ENCODE data around the gene NDUFB6.

Gene NDUFB6

GRCh38 chr9:32580631-32581300 is 7.8 kb upstream of the NDUFB6 start:
- DNase-seq = no peak
- no peak overlapping the region for H3K27ac Mint-ChIP-seq
- H3K4me1 Mint-ChIP-seq (ENCODE audit: low read depth) = no peaks in the 10 kb centered on the region

GRCh38 chr9:32579706-32580331 is 6.9 kb upstream of the NDUFB6 start:
- Mint-ChIP-seq H3K4me1 (ENCODE audit: low read depth) (no peaks in the 10 kb centered on the region), H3K36me3 (ENCODE audit: low read depth) (no peaks in the 10 kb centered on the region), H3K4me3 (no peak overlapping the region), H3K27me3 (peaks cover 28% of the 10 kb centered on the region), H3K27ac (no peak overlapping the region), H3K9me3 (no peaks in the 10 kb centered on the region)
- DNase-seq = peak; percentile 84

More at GRCh38 chr9:32580631-32581300, 7.8 kb upstream of the NDUFB6 start:
- Mint-ChIP-seq H3K36me3 (ENCODE audit: low read depth) (no peaks in the 10 kb centered on the region), H3K4me3 (no peak overlapping the region), H3K9me3 (no peaks in the 10 kb centered on the region), H3K27me3 (peaks cover 32% of the 10 kb centered on the region)

GRCh38 chr9:32578976-32579375 is 6.0 kb upstream of the NDUFB6 start:
- DNase-seq = no peak
- peaks cover 2% of the 10 kb centered on the region for H3K4me1 Mint-ChIP-seq (ENCODE audit: low read depth)
- H3K27me3 Mint-ChIP-seq = peaks cover 25% of the 10 kb centered on the region
- no peaks in the 10 kb centered on the region for H3K36me3 Mint-ChIP-seq (ENCODE audit: low read depth)
- no peaks in the 10 kb centered on the region for H3K9me3 Mint-ChIP-seq
- no peak overlapping the region for H3K27ac Mint-ChIP-seq
- H3K4me3 Mint-ChIP-seq = no peak overlapping the region

- peaks cover 11% of the 10 kb centered on the region for H3K4me1 Mint-ChIP-seq (ENCODE audit: low read depth)
- H3K27ac Mint-ChIP-seq = no peak overlapping the region
- H3K27me3 Mint-ChIP-seq = peaks cover 25% of the 10 kb centered on the region
- H3K4me3 Mint-ChIP-seq = no peak overlapping the region
- DNase-seq = no peak
- peaks cover 6% of the 10 kb centered on the region for H3K36me3 Mint-ChIP-seq (ENCODE audit: low read depth)
- H3K9me3 Mint-ChIP-seq = no peaks in the 10 kb centered on the region
Measured at GRCh38 chr9:32577316-32577715, 4.4 kb upstream of the NDUFB6 start.

- H3K4me3 Mint-ChIP-seq = no peak overlapping the region
- H3K27me3 Mint-ChIP-seq = peaks cover 16% of the 10 kb centered on the region
- DNase-seq = no peak
- no peaks in the 10 kb centered on the region for H3K9me3 Mint-ChIP-seq
- peaks cover 30% of the 10 kb centered on the region for H3K4me1 Mint-ChIP-seq (ENCODE audit: low read depth)
- peaks cover 21% of the 10 kb centered on the region for H3K36me3 Mint-ChIP-seq (ENCODE audit: low read depth)
- no peak overlapping the region for H3K27ac Mint-ChIP-seq
Measured at GRCh38 chr9:32574858-32575257, 1.9 kb upstream of the NDUFB6 start.

GRCh38 chr9:32573821-32574220 is 862 bp upstream of the NDUFB6 start:
- H3K27me3 Mint-ChIP-seq = peaks cover 8% of the 10 kb centered on the region
- H3K4me3 Mint-ChIP-seq = peak overlapping the region; percentile 99
- peak overlapping the region; percentile 99 for H3K27ac Mint-ChIP-seq
- peaks cover 31% of the 10 kb centered on the region for H3K4me1 Mint-ChIP-seq (ENCODE audit: low read depth)
- H3K36me3 Mint-ChIP-seq (ENCODE audit: low read depth) = peaks cover 28% of the 10 kb centered on the region
- DNase-seq = no peak
- H3K9me3 Mint-ChIP-seq = no peaks in the 10 kb centered on the region

GRCh38 chr9:32571969-32572899 is 725 bp downstream of the NDUFB6 start:
- Mint-ChIP-seq H3K27me3 (no peaks in the 10 kb centered on the region), H3K27ac (peak overlapping the region; percentile 99), H3K4me3 (peak overlapping the region; percentile 99), H3K36me3 (ENCODE audit: low read depth) (peaks cover 41% of the 10 kb centered on the region), H3K4me1 (ENCODE audit: low read depth) (peaks cover 31% of the 10 kb centered on the region), H3K9me3 (no peaks in the 10 kb centered on the region)
- peak; percentile 67 for DNase-seq

- Mint-ChIP-seq H3K4me1 (ENCODE audit: low read depth) (peaks cover 39% of the 10 kb centered on the region), H3K27me3 (no peaks in the 10 kb centered on the region), H3K36me3 (ENCODE audit: low read depth) (peaks cover 61% of the 10 kb centered on the region), H3K27ac (peak overlapping the region; percentile 32), H3K4me3 (no peak overlapping the region), H3K9me3 (no peaks in the 10 kb centered on the region)
- DNase-seq = no peak
Measured at GRCh38 chr9:32570262-32570661, 2.7 kb downstream of the NDUFB6 start.

GRCh38 chr9:32566770-32567169 is 6.2 kb downstream of the NDUFB6 start:
- Mint-ChIP-seq H3K27ac (no peak overlapping the region), H3K4me3 (no peak overlapping the region), H3K4me1 (ENCODE audit: low read depth) (peaks cover 27% of the 10 kb centered on the region), H3K27me3 (no peaks in the 10 kb centered on the region), H3K36me3 (ENCODE audit: low read depth) (peaks cover 67% of the 10 kb centered on the region), H3K9me3 (no peaks in the 10 kb centered on the region)
- no peak for DNase-seq

- Mint-ChIP-seq H3K27ac (no peak overlapping the region), H3K27me3 (no peaks in the 10 kb centered on the region), H3K4me3 (no peak overlapping the region), H3K36me3 (ENCODE audit: low read depth) (peaks cover 69% of the 10 kb centered on the region), H3K9me3 (no peaks in the 10 kb centered on the region), H3K4me1 (ENCODE audit: low read depth) (peaks cover 26% of the 10 kb centered on the region)
- DNase-seq = no peak
Measured at GRCh38 chr9:32565967-32566366, 7.0 kb downstream of the NDUFB6 start.

GRCh38 chr9:32558408-32558934 is 14.5 kb downstream of the NDUFB6 start:
- Mint-ChIP-seq H3K4me3 (no peak overlapping the region), H3K27me3 (no peaks in the 10 kb centered on the region), H3K36me3 (ENCODE audit: low read depth) (peaks cover 43% of the 10 kb centered on the region), H3K4me1 (ENCODE audit: low read depth) (peaks cover 43% of the 10 kb centered on the region), H3K27ac (peak overlapping the region; percentile 73), H3K9me3 (no peaks in the 10 kb centered on the region)
- no peak for DNase-seq

GRCh38 chr9:32554591-32554990 is 18.4 kb downstream of the NDUFB6 start:
- H3K27me3 Mint-ChIP-seq = no peaks in the 10 kb centered on the region
- DNase-seq = no peak
- peaks cover 44% of the 10 kb centered on the region for H3K4me1 Mint-ChIP-seq (ENCODE audit: low read depth)
- peaks cover 70% of the 10 kb centered on the region for H3K36me3 Mint-ChIP-seq (ENCODE audit: low read depth)
- no peak overlapping the region for H3K4me3 Mint-ChIP-seq
- peak overlapping the region; percentile 72 for H3K27ac Mint-ChIP-seq
- H3K9me3 Mint-ChIP-seq = no peaks in the 10 kb centered on the region

- H3K4me3 Mint-ChIP-seq = peak overlapping the region; percentile 26
- H3K9me3 Mint-ChIP-seq = no peaks in the 10 kb centered on the region
- peaks cover 44% of the 10 kb centered on the region for H3K4me1 Mint-ChIP-seq (ENCODE audit: low read depth)
- peaks cover 70% of the 10 kb centered on the region for H3K36me3 Mint-ChIP-seq (ENCODE audit: low read depth)
- peak overlapping the region; percentile 72 for H3K27ac Mint-ChIP-seq
- H3K27me3 Mint-ChIP-seq = no peaks in the 10 kb centered on the region
- DNase-seq = no peak
Measured at GRCh38 chr9:32554107-32554506, 18.9 kb downstream of the NDUFB6 start.

GRCh38 chr9:32552172-32552872 is 20.6 kb downstream of the NDUFB6 start, which contains the start of the genes SMIM27 and TOPORS:
Gene SMIM27 (plus strand): TSS chr9:32552327. CDS start chr9:32552435, 108 bp downstream.
Gene TOPORS (minus strand): TSS chr9:32552586. CDS start chr9:32552436, 150 bp downstream.
- DNase-seq = peak; percentile 93

More at GRCh38 chr9:32552172-32552872, 20.6 kb downstream of the NDUFB6 start, which contains the start of the genes SMIM27 and TOPORS:
- Mint-ChIP-seq H3K9me3 (no peaks in the 10 kb centered on the region), H3K4me1 (ENCODE audit: low read depth) (peaks cover 46% of the 10 kb centered on the region), H3K27me3 (no peaks in the 10 kb centered on the region), H3K4me3 (peak within 1 kb of the TSS; percentile 94), H3K27ac (peak within 1 kb of the TSS; percentile 99), H3K36me3 (ENCODE audit: low read depth) (peaks cover 73% of the 10 kb centered on the region)
